Measurements from ENCODE around the gene CFAP141.
A peak's percentile ranks its signal among the peaks of the same experiment; 100 is the strongest.

Gene CFAP141

GRCh38 chr1:154206196-154206595, at the start of gene CFAP141:
CFAP141 (minus strand) TSS chr1:154206333; CDS start chr1:154206307, 26 bp downstream.
- no peaks in the 10 kb centered on the region for H3K9me3 ChIP-seq (ENCODE audit: control insufficient read depth, insufficient read depth, low read depth, low read length)
- ChIA-PET POLR2A (no interaction called here), CTCF (no interaction called here)
- H3K36me3 ChIP-seq (ENCODE audit: control insufficient read depth in 2 of 2, insufficient read depth in 1 of 2, low read length in 2 of 2): peaks cover 42 to 53% of the 10 kb centered on the region in 2 experiments
- H3K4me1 ChIP-seq (ENCODE audit: control insufficient read depth, insufficient read depth, low read length): no peaks in the 10 kb centered on the region
- H3K4me3 ChIP-seq (ENCODE audit: low read depth, low read length): no peak within 1 kb of the TSS
- no peak within 1 kb of the TSS for H3K27ac ChIP-seq (ENCODE audit: extremely low read depth, low read depth, low read length)
- TF ChIP-seq ZNF629 (tag by site-specific recombination; IDR thresholded peaks at IDR 0.05): no peak
- peak; percentile 56; the same call in 1 of the 2 replicates for TF ChIP-seq MYNN (tag by site-specific recombination; IDR thresholded peaks at IDR 0.05; ENCODE audit: borderline replicate concordance)
- TF ChIP-seq PRDM10 (tag by site-specific recombination; IDR thresholded peaks at IDR 0.05): no peak

- Histone ChIP-seq H3K4me3 (ENCODE audit: low read depth, low read length) (no peak overlapping the region), H3K9me3 (ENCODE audit: control insufficient read depth, insufficient read depth, low read depth, low read length) (no peaks in the 10 kb centered on the region), H3K4me1 (ENCODE audit: control insufficient read depth, insufficient read depth, low read length) (no peaks in the 10 kb centered on the region), H3K36me3 (ENCODE audit: control insufficient read depth in 2 of 2, insufficient read depth in 1 of 2, low read length in 2 of 2) (peaks cover 80 to 99% of the 10 kb centered on the region in 2 experiments), H3K27ac (ENCODE audit: extremely low read depth, low read depth, low read length) (no peak overlapping the region)
- TF ChIP-seq, protein P1, sequence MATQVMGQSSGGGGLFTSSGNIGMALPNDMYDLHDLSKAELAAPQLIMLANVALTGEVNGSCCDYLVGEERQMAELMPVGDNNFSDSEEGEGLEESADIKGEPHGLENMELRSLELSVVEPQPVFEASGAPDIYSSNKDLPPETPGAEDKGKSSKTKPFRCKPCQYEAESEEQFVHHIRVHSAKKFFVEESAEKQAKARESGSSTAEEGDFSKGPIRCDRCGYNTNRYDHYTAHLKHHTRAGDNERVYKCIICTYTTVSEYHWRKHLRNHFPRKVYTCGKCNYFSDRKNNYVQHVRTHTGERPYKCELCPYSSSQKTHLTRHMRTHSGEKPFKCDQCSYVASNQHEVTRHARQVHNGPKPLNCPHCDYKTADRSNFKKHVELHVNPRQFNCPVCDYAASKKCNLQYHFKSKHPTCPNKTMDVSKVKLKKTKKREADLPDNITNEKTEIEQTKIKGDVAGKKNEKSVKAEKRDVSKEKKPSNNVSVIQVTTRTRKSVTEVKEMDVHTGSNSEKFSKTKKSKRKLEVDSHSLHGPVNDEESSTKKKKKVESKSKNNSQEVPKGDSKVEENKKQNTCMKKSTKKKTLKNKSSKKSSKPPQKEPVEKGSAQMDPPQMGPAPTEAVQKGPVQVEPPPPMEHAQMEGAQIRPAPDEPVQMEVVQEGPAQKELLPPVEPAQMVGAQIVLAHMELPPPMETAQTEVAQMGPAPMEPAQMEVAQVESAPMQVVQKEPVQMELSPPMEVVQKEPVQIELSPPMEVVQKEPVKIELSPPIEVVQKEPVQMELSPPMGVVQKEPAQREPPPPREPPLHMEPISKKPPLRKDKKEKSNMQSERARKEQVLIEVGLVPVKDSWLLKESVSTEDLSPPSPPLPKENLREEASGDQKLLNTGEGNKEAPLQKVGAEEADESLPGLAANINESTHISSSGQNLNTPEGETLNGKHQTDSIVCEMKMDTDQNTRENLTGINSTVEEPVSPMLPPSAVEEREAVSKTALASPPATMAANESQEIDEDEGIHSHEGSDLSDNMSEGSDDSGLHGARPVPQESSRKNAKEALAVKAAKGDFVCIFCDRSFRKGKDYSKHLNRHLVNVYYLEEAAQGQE (tag by site-specific recombination; IDR thresholded peaks at IDR 0.05): no peak
- TF ChIP-seq ZNF768 (tag by site-specific recombination; IDR thresholded peaks at IDR 0.05): no peak
- TF ChIP-seq GFI1B (tag by site-specific recombination; IDR thresholded peaks at IDR 0.05): no peak
- TF ChIP-seq ZSCAN16 (tag by site-specific recombination; IDR thresholded peaks at IDR 0.05): no peak
- TF ChIP-seq, protein P2, sequence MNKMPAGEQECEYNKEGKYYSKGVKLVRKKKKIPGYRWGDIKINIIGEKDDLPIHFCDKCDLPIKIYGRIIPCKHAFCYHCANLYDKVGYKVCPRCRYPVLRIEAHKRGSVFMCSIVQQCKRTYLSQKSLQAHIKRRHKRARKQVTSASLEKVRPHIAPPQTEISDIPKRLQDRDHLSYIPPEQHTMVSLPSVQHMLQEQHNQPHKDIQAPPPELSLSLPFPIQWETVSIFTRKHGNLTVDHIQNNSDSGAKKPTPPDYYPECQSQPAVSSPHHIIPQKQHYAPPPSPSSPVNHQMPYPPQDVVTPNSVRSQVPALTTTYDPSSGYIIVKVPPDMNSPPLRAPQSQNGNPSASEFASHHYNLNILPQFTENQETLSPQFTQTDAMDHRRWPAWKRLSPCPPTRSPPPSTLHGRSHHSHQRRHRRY (tag by site-specific recombination; IDR thresholded peaks at IDR 0.05): no peak
- TF ChIP-seq ZNF138 (tag by site-specific recombination; IDR thresholded peaks at IDR 0.05; ENCODE audit: borderline replicate concordance): no peak
- TF ChIP-seq ZNF549 (tag by site-specific recombination; IDR thresholded peaks at IDR 0.05): no peak
- no peak for TF ChIP-seq MEIS1 (CRISPR knock-in tag; IDR thresholded peaks at IDR 0.05; ENCODE audit: borderline replicate concordance)
- no peak for TF ChIP-seq ZNF121 (tag by site-specific recombination; IDR thresholded peaks at IDR 0.05)
- no peak for TF ChIP-seq KLF10 (tag by site-specific recombination; IDR thresholded peaks at IDR 0.05)
- TF ChIP-seq, protein P3, sequence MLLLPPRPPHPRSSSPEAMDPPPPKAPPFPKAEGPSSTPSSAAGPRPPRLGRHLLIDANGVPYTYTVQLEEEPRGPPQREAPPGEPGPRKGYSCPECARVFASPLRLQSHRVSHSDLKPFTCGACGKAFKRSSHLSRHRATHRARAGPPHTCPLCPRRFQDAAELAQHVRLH (tag by site-specific recombination; IDR thresholded peaks at IDR 0.05): no peak
- no peak for TF ChIP-seq ZSCAN18 (tag by site-specific recombination; IDR thresholded peaks at IDR 0.05)
- TF ChIP-seq KLF9 (tag by site-specific recombination; IDR thresholded peaks at IDR 0.05; ENCODE audit: low read depth): no peak
- no peak for TF ChIP-seq TCF7L2 (IDR thresholded peaks at IDR 0.05; ENCODE audit: borderline replicate concordance, low read depth, low read length)
- TF ChIP-seq ZSCAN4 (tag by site-specific recombination; IDR thresholded peaks at IDR 0.05): no peak
- no peak for TF ChIP-seq ZNF146 (tag by site-specific recombination; IDR thresholded peaks at IDR 0.05)
- POLR2A ChIA-PET: no interaction called here
- CTCF ChIA-PET: no interaction called here
Observed at GRCh38 chr1:154253671-154254070, 47.5 kb upstream of the CFAP141 start.
